Endothelial cell of umbilical vein (primary cell): ENCODE data around the gene ICAM5. TPM values are rescaled to one million over a fixed set of nuclear protein-coding genes. Genes with fewer than 3 reads are reported as not detected.
A peak's percentile ranks its signal among the peaks of the same experiment; 100 is the strongest.

Source experiments
- BruUV-seq: library from RNA; stranded (reverse); fragments of 400-500 nt; replicated peaks from 2 replicates; lab custom pipeline; 2021; lab: Mats Ljungman, UMichigan
- CTCF ChIA-PET: fragments of 300-600, 350-600 bp; sonication (Branson Sonifier 250); formaldehyde crosslinking; loops from one replicate; lab custom pipeline; 2021; ENCODE audit warnings: antibody characterized with exemption, inconsistent platforms; lab: Charles Lee
- POLR2A ChIA-PET: fragments of 300-600, 350-600 bp; sonication (Branson Sonifier 250); formaldehyde crosslinking; loops from one replicate; lab custom pipeline; 2021; ENCODE audit warnings: antibody characterized with exemption, inconsistent platforms; lab: Charles Lee
- DNase-seq: peaks from one replicate; pipeline ENCODE4 v3.0.0-alpha.2; 2011; ENCODE audit warnings: low read depth, low spot score
- FAIRE-seq: peaks from 2 replicates; lab custom pipeline; 2011; peaks lifted over from hg19 to GRCh38; lab: Jason Lieb, UNC
- H2AFZ ChIP-seq: 2 replicates; pipeline ENCODE4 v1.6.0; 2012; ENCODE audit warnings: low read depth, low read length, control low read depth, inconsistent platforms
- H3K27ac ChIP-seq: 2 replicates; pipeline ENCODE4 v1.5.1; 2011; ENCODE audit warnings: low read depth, mild to moderate bottlenecking, control low read depth, low read length, moderate library complexity; ENCODE audit not compliant: insufficient read depth
- H3K27me3 ChIP-seq, 2 experiments: 2 replicates each; pipeline versions ENCODE4 v1.6.0 to v1.6.1; 2011; ENCODE audit warnings: low read length in 2 of 2, mixed read lengths in 1 of 2; ENCODE audit not compliant: control insufficient read depth in 2 of 2, insufficient read depth in 2 of 2
- H3K36me3 ChIP-seq, 2 experiments: 2 replicates in 1 of 2; 3 replicates in 1 of 2; pipeline ENCODE4 v1.5.1; 2011; ENCODE audit warnings: low read length in 2 of 2, mild to moderate bottlenecking in 1 of 2, moderate library complexity in 1 of 2; ENCODE audit not compliant: control insufficient read depth in 2 of 2, insufficient read depth in 2 of 2; ENCODE audit errors: extremely low read depth in 1 of 2
- H3K4me1 ChIP-seq: 3 replicates; pipeline ENCODE4 v1.5.1; 2011; ENCODE audit warnings: mild to moderate bottlenecking, low read length; ENCODE audit not compliant: control insufficient read depth, insufficient read depth; ENCODE audit errors: extremely low read depth
- H3K4me2 ChIP-seq: 2 replicates; pipeline ENCODE4 v1.6.1; 2011; ENCODE audit warnings: low read length, control low read depth, mixed read lengths; ENCODE audit not compliant: insufficient read depth
- H3K4me3 ChIP-seq, 3 experiments: fragments of 200-600 bp in 1 of 3; sonication (generic), shearing (Covaris generic) in 1 of 3; replicated peaks in 1 of 3; 2 replicates each; pipeline ENCODE4 v1.5.1; 2011 to 2016; ENCODE audit warnings: control low read depth in 3 of 3, low read length in 3 of 3, mild to moderate bottlenecking in 2 of 3, inconsistent platforms in 1 of 3, low read depth in 1 of 3, moderate library complexity in 1 of 3; ENCODE audit not compliant: insufficient read depth in 1 of 3
- H3K79me2 ChIP-seq: 2 replicates; pipeline ENCODE4 v1.6.0; 2012; ENCODE audit warnings: low read length, inconsistent platforms; ENCODE audit not compliant: control insufficient read depth, insufficient read depth
- H3K9ac ChIP-seq: replicated peaks from 2 replicates; pipeline ENCODE3; 2011; ENCODE audit warnings: low read length, control low read depth; ENCODE audit not compliant: insufficient read depth; ENCODE audit errors: extremely low read depth
- H3K9me1 ChIP-seq: replicated peaks from 3 replicates; pipeline ENCODE4 v1.6.0; 2011; ENCODE audit warnings: mild to moderate bottlenecking, low read length; ENCODE audit not compliant: control insufficient read depth, insufficient read depth; ENCODE audit errors: extremely low read depth
- H3K9me3 ChIP-seq: replicated peaks from 2 replicates; pipeline ENCODE4 v1.5.1; 2012; ENCODE audit warnings: low read length, inconsistent platforms; ENCODE audit not compliant: control insufficient read depth, insufficient read depth
- H4K20me1 ChIP-seq: replicated peaks from 2 replicates; pipeline ENCODE3; 2011; ENCODE audit warnings: mild to moderate bottlenecking, low read length; ENCODE audit not compliant: control insufficient read depth, insufficient read depth; ENCODE audit errors: extremely low read depth
- CTCF ChIP-seq, 2 donors: IDR thresholded peaks; 1 replicate in 1 of 2; 2 replicates in 1 of 2; pipeline ENCODE4 v1.5.1; 2011; ENCODE audit warnings: low read length in 2 of 2, mild to moderate bottlenecking in 2 of 2, moderate library complexity in 2 of 2, control low read depth in 1 of 2, inconsistent platforms in 1 of 2, low read depth in 1 of 2; ENCODE audit not compliant: insufficient read depth in 1 of 2; ENCODE audit errors: extremely low read depth in 1 of 2
- EZH2 ChIP-seq: IDR thresholded peaks from 2 replicates; pipeline ENCODE4 v1.6.1; 2012; ENCODE audit warnings: borderline replicate concordance, low read depth, mild to moderate bottlenecking, moderate library complexity, low read length, inconsistent platforms; ENCODE audit not compliant: severe bottlenecking
- FOS ChIP-seq: IDR thresholded peaks from 2 replicates; pipeline ENCODE4 v1.6.1; 2011; ENCODE audit warnings: mild to moderate bottlenecking, low read length, moderate library complexity, borderline replicate concordance; ENCODE audit not compliant: insufficient read depth
- GATA2 ChIP-seq: IDR thresholded peaks from 2 replicates; pipeline ENCODE4 v1.7.0; 2011; ENCODE audit warnings: low read depth, mild to moderate bottlenecking, moderate library complexity, mixed read lengths, low read length; ENCODE audit not compliant: insufficient read length, insufficient read depth
- JUN ChIP-seq: IDR thresholded peaks from 2 replicates; pipeline ENCODE4 v1.6.1; 2011; ENCODE audit warnings: borderline replicate concordance, low read depth; ENCODE audit not compliant: insufficient read length, insufficient read depth
- MYC ChIP-seq: IDR thresholded peaks from one replicate; pipeline ENCODE4 v1.6.1; 2011; ENCODE audit warnings: mild to moderate bottlenecking, low read depth, low read length
- POLR2A ChIP-seq: IDR thresholded peaks from 2 replicates; pipeline ENCODE4 v1.6.1; 2012; ENCODE audit warnings: low read depth, mild to moderate bottlenecking, control low read depth, low read length
- POLR2AphosphoS5 ChIP-seq: IDR thresholded peaks from 2 replicates; pipeline ENCODE4 v1.6.1; 2012; ENCODE audit warnings: low read depth, mild to moderate bottlenecking, control low read depth, low read length, moderate library complexity; ENCODE audit not compliant: insufficient read depth
- dilution Hi-C: fragments of 300-500 bp; cut with MboI; formaldehyde crosslinking; loops from one replicate; pipeline ENCODE4 v1.15.0; 2019; ENCODE audit warnings: low sequenced_read_pairs; ENCODE audit not compliant: extremely low pct_ligation_motif_present
- intact Hi-C: fragments of 100-400 bp; cut with micrococcal nuclease; formaldehyde crosslinking; loops from one replicate; pipeline ENCODE4 v1.10.0; 2022
- polyA plus RNA-seq, 4 experiments: library from polyadenylated mRNA; depleted of rRNA in 3 of 4; stranded (reverse) in 3 of 4; unstranded in 1 of 4; fragments of >200 nt; gene quantifications; 2 replicates each; pipeline versions ENCODE4 v1.2.1 to v1.2.3, GENCODE V29; 2011 to 2012; ENCODE audit warnings: missing spikeins in 1 of 4
- total RNA-seq: library from RNA; stranded (reverse); gene quantifications from 2 replicates; pipeline ENCODE4 v1.2.3, GENCODE V29; 2021
- TF ChIP-seq, protein P1 (sequence below): IDR thresholded peaks from 2 replicates; pipeline ENCODE4 v1.6.1; 2011; ENCODE audit not compliant: insufficient read depth, insufficient read length

ICAM5 gene
- total and polyA plus RNA-seq, 2 donors (not counting 3 experiments of a cell fraction or from before 2014, with no cell fraction given) = 0.10 to 0.40 TPM

DNA sequence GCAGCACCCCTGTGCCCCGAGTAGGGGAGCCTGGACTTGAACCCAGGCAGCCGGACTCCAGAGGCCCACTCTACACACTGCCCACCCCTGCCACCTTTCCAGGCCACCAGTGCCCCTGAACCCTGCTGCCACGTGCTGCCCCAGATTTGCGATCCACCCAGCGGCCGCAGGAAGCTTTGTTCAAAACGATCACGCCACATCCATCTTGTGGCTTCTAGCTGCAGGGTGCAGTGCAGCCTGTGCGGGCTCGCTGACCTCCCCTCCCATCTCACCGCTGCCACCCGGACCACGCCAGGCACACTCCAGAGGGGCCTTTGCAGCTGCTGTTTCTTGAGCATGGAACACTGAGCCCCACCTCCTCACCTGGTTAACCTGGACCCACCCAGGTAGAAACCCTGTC is 39.8 kb downstream of the ICAM5 start:
- Histone ChIP-seq H3K9me1 (no peaks in the 10 kb centered on the region), H3K4me3 (no peak overlapping the region), H3K36me3 (peaks cover 9 to 29% of the 10 kb centered on the region in 2 experiments), H3K9ac (no peak overlapping the region), H3K79me2 (peaks cover 26% of the 10 kb centered on the region), H3K27ac (no peak overlapping the region), H3K4me2 (no peak overlapping the region), H3K4me1 (peaks cover 15% of the 10 kb centered on the region), H3K9me3 (no peaks in the 10 kb centered on the region), H4K20me1 (no peaks in the 10 kb centered on the region), H3K27me3 (no peaks in the 10 kb centered on the region), H2AFZ (no peak overlapping the region)
- no TSS peak for BruUV-seq
- CTCF ChIA-PET = interaction anchor here (1.0 to 1.6 kb wide), 2 partner anchors 14 to 60 kb away, joined by 3 read pairs; no protein-coding TSS in a partner anchor
- POLR2A ChIA-PET = no interaction called here
- no peak for TF ChIP-seq GATA2
- TF ChIP-seq, protein P1, sequence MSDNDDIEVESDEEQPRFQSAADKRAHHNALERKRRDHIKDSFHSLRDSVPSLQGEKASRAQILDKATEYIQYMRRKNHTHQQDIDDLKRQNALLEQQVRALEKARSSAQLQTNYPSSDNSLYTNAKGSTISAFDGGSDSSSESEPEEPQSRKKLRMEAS = no peak
- intact Hi-C loops = no loop called here
- no peak for FAIRE-seq
- DNase-seq = no peak
- dilution Hi-C loops = no loop called here

GRCh38 chr19:10332158-10332964 is 42.6 kb downstream of the ICAM5 start:
- ChIA-PET POLR2A (interaction anchor here (1.8 to 2.2 kb wide), 2 partner anchors 9 to 61 kb away, joined by 4 to 13 read pairs; partner anchors contain the start of gene ICAM1), CTCF (interaction anchor here (0.8 to 3.5 kb wide), 6 partner anchors 13 to 63 kb away, joined by 3 to 23 read pairs (median 5); partner anchors contain the start of gene ICAM1)
- H3K4me3 ChIP-seq = peak overlapping the region; percentile 0 to 71 (median 31)
- H3K27ac ChIP-seq = no peak overlapping the region
- H3K9me1 ChIP-seq = no peaks in the 10 kb centered on the region
- H3K79me2 ChIP-seq = peaks cover 26% of the 10 kb centered on the region
- H4K20me1 ChIP-seq = no peaks in the 10 kb centered on the region
- H3K4me1 ChIP-seq = peaks cover 16% of the 10 kb centered on the region
- BruUV-seq = TSS peak; percentile 18
- FAIRE-seq (no peak), DNase-seq (no peak)
- no peak overlapping the region for H2AFZ ChIP-seq
- dilution Hi-C loops (no loop called here), intact Hi-C loops (loop anchor here (2.0 to 5.0 kb wide), 2 partner anchors 16 to 80 kb away; partner anchors contain the start of genes FDX2 and MRPL4)
- H3K9ac ChIP-seq = peak overlapping the region; percentile 95
- H3K4me2 ChIP-seq = peak overlapping the region; percentile 10
- TF ChIP-seq POLR2A (no peak), POLR2AphosphoS5 (no peak), MYC (no peak), FOS (no peak), JUN (no peak), GATA2 (no peak), EZH2 (no peak), CTCF (IDR thresholded peaks at IDR 0.05; ENCODE audit: extremely low read depth in 1 of 2, insufficient read depth in 1 of 2, low read depth in 1 of 2, low read length in 2 of 2) (no peak)
- TF ChIP-seq, protein P1 = no peak
- H3K27me3 ChIP-seq = no peaks in the 10 kb centered on the region
- H3K9me3 ChIP-seq = no peaks in the 10 kb centered on the region
- peaks cover 5 to 20% of the 10 kb centered on the region in 2 experiments for H3K36me3 ChIP-seq
